ENCODE data around the gene GRID2.

Gene GRID2

GRCh38 chr4:93444860-93445259, 1141.1 kb downstream of the GRID2 start:
- DNase-seq, result no peak

DNA sequence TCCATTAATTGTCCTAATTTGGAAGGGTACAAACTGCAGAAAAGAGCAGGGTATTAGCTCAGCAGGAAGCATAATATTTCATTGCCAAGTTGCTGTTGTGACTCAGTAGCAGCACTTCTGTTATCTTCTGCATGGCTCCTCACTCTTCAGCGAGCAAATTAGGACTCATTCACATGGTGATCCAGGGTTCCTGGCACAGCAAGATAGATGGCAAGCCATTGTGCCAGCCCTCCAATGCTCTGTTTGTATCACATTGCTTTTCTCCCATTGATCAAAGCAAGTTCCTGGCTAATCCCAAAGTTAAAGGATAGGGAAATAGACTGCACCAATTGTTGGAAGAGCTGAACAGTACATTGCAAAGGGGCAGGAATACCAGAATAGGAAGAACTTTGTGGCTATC, 1142.3 kb downstream of the GRID2 start:
- no peak for DNase-seq

- no peak for DNase-seq
Measured at GRCh38 chr4:93448691-93449293, 1145.0 kb downstream of the GRID2 start.

DNA sequence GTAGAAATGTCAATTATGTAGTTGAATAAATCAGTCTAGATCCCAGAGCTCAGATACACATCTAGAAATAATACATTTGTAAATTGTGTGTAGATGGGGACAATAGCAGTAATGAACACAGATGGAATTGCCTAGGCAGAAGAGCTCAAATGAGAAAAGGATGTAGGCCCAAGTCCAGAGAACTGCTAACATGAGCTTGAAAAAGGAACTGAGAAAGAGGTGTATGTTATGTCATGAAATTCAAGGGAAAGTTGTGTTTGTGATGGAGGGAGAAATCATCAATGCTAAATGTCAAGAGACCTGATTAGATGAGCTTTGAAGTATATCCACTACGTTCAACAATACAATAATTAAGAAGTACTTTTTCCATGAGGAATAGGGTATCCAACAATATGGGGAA, 1148.2 kb downstream of the GRID2 start:
- DNase-seq, result no peak

DNA sequence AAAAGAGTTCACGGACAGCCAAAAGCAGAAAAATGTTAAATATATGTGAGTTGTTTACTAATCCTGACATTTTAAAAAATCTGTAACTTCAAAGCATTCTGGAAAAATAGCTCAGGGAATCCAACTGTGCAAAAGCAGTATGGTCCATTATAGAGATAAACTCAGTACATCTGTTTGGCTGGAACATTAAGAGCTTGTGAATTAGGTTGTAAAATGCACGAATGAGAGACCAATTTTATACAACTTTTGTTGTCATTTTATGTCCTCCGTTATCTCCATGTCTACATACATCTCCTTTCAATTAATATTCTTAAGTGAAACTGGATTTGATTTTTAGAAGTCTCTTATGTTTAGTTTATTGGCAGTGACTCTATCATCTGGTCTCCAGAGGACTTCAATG, 1157.8 kb downstream of the GRID2 start:
- no peak for DNase-seq

DNA sequence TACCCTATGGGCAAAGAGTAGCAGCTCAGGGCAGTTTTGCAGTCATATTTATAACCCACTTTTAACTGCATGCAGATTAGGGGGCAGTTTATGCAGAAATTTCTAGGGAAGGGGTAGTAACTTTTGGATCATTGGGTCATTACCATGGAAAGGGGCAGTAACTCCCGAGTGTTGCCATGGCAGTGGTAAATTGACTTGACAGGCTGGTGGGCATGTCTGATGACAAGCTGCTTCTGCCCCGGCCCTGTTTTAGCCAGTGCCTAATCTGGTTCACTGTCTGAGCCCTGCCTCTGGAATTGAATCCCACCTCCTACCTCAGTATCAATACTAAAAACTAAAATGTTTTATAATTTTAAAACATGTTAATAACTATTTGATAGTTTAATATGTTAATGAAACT, 1162.7 kb downstream of the GRID2 start:
- no peak for DNase-seq

DNA sequence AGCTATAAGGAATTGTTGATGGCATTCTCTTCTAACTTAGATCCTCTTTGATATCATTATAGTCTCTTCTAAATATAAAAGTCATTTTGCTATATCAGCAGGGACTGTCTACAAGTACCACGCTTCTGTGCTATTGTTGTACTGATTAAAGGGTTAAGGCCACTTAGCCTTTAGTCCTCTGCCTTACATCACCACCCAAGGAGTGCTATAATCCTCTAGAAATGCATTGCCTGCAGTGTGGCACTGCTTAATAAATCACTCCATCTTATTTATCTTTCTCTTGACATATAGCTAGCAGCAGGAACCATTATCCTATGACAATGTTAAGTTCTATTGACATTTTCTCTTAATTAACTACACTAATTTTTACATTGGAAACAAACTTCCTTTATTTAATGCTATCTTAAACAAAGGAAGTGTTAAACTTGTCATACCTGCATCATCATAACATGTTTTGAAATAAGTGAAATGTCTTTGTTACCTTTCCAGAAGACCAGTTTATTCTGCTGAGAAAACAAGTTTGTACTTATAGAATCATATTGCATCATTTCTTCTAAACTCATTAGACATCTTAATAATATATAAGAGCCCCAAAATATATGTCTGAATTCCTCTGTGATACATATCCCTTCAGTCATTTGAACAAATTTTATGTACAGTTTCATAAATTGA, 1163.9 kb downstream of the GRID2 start:
- DNase-seq, result no peak

- DNase-seq, result no peak
Measured at GRCh38 chr4:93469560-93469959, 1165.8 kb downstream of the GRID2 start.

GRCh38 chr4:93475730-93476129, 1172.0 kb downstream of the GRID2 start:
- no peak for DNase-seq

GRCh38 chr4:93478805-93479204, 1175.0 kb downstream of the GRID2 start:
- DNase-seq, result no peak

DNA sequence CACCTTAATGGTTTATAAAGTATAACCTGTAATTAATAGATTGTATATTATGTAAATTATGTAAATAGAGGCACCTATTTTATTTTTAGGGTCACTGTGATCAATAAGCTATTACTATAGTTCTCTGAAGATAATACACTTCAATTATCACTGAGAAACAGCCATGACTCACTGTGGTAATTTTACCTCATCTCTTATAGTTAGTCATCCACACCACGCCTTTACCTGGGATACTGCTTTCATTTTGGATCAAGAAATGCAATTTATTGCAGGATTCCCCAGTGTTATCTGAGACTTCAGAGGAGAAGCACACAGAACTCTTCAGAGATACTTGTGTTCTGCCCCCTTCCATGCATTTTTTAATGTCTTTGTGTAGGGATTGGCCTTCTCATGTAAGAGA, 1176.7 kb downstream of the GRID2 start:
- no peak for DNase-seq

DNA sequence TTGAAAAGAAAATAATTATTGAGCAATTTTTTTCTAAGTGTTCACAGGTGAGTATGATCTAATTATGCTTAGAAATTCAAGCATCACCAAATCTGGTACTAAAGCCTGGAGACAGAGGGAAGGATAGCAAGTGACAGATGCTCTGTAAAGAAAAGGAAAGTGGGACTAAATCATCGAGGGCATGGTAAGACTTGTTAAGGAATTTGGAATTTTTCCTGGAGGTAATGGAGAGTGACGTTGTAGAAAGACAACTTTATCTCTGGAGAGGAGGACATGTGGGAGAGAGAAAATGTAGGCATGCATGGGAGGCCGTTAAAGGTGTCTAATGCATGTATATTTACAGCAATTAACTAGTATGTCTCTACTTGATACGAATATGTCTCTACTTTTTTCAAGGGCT, 1191.6 kb downstream of the GRID2 start:
- no peak for DNase-seq

- no peak for DNase-seq
Measured at GRCh38 chr4:93501244-93501643, 1197.5 kb downstream of the GRID2 start.

DNA sequence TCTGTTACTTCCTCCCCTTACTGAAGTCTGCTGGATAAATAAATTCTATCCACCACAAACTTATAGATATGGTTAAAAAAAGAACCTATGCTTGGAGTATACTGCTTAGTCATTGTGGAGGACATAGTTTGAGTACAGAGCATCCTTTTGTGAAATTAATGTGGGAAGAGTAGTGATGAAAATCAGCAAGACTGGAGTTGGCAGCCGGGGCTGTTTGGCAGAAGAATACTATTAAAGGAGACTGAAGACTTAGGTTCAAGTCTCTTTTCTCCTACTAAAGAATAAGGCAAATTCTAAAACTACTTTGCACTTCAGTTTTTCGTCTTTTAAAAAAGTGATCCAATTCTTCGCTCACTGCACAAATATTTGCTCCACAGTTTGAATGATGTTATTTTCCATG, 1198.2 kb downstream of the GRID2 start:
- no peak for DNase-seq

DNA sequence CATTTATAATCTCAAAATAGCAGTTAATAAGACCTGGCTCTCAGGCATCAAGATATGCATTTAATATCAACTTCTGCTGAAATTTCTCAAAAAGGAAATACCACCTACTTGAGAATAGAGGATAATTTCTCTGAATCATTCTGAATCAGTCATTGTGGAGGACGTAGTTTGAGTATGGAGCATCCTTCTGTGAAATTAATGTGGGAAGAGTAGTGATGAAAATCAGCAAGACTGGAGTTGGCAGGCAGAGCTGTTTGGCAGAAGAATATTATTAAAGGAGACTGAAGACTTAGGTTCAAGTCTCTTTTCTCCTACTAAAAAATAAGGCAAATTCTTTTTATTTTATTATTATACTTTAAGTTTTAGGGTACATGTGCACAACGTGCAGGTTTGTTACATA, 1199.2 kb downstream of the GRID2 start:
- no peak for DNase-seq

DNA sequence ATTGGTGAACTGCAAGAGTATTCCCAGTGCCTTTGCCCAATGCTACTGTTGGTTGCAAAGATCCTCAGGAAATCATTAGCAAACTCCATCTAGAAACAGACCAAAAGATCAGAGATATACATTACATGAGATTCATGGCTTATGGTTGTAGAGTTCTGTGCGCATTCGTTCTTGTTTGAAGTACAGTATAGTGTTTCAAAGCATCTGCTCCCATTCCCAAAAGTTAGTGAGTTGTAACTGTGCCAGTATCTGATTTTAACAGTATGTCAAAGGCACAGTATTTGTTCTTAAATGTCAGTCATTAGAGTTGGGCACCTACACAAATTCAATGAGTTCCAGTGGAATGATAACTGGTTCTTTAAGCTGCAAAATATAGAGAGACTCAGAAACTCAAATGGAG, 1210.1 kb downstream of the GRID2 start:
- no peak for DNase-seq

DNA sequence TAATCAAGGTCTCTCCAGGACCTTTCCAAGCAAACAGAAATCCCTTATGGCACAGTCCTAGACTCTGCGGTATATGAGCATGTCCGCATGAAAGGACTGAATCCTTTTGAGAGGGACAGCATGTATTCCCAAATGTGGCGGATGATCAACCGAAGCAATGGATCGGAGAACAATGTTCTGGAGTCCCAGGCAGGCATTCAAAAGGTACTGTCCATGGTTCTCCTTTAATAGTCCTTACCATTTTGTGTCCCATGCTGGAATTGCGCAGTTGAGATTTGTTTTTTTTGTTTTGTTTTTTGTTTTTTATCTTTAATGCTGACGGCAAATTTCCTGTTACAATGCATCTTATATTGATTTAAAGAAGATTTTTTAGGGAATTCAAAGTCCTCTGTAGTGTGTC, 1211.4 kb downstream of the GRID2 start:
- no peak for DNase-seq

GRCh38 chr4:93529692-93530372, 1226.1 kb downstream of the GRID2 start:
- no peak for DNase-seq

DNA sequence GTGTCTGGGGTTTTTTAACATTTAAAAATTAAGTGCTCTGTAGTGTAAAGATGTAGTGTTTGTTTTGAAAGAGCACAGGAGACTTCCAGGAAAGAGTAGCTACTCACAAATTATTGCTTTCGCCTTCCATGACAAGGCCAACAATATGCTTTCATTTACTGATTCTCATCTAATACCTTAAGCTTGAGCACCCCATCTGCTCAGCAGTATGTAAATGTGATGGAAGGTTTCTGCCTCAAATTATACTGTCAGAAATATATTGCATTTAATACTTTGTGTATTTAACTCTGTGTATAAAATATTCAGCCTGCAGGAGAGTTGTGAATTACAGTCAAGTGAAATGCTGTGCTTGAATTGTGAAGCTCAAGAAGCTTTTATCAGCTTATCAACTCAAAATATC, 1228.5 kb downstream of the GRID2 start:
- DNase-seq, result no peak

GRCh38 chr4:93540562-93540961, 1236.8 kb downstream of the GRID2 start:
- DNase-seq, result no peak

GRCh38 chr4:93561842-93562241, 1258.1 kb downstream of the GRID2 start:
- DNase-seq, result no peak

- DNase-seq, result no peak
Measured at GRCh38 chr4:93568758-93569157, 1265.0 kb downstream of the GRID2 start.

DNA sequence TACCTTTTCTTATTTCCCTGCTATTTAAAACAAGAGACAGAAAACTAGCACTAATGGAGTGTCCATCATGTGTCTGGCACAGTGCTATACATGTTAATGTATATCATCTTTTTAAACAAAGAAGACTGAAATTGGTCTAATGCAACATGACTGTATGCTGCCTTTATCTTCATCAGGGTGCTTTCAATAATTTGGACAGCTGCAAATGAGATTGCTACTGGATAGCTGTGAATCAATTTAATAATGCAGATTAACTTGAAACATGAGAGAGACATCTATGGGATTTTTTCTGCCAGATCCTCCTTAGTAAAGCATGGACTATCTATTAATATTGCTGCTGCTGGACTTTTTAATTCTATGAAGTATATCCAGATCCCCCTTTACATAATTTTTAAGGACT, 1269.5 kb downstream of the GRID2 start:
- no peak for DNase-seq

DNA sequence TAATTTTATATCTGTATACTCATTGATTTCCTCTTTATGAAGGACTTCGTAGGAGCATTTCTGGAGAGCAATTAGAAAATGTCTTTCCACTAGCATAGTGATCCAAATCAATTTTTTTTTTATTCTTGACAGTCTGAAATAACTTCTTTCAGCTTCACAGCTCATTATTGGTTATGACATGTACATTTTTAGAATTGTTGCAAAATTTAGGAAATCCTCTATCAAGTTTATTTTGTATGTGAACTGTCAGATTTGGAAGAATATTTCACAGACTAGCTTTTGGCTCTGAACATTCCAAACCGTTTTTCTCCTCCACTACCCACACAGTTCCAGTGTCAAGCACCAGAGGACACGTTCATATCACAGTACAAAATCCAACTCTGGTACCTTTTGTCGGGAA, 1275.2 kb downstream of the GRID2 start:
- no peak for DNase-seq

GRCh38 chr4:93605163-93605562, 1301.4 kb downstream of the GRID2 start:
- no peak for DNase-seq

Measured in activated CD4-positive, alpha-beta T cell treated with anti-CD3 and anti-CD28 coated beads, Interleukin-10, Interleukin-2, amounts not matched to agents 100 ng/mL and 50 ng/mL, durations not matched to agents 16 hours and 8 hours (primary cell).